GM10266 (cell line): ENCODE measurements around the gene CLIP1.

Experiments
- DNase-seq: peaks from one replicate; pipeline ENCODE4 v3.0.0; 2012; ENCODE audit errors: extremely low spot score
- CTCF ChIP-seq: IDR thresholded peaks from 2 replicates; pipeline ENCODE4 v1.5.1; 2012; ENCODE audit warnings: mild to moderate bottlenecking, low read depth; ENCODE audit not compliant: control insufficient read depth, insufficient read depth; ENCODE audit errors: missing control alignments

The CLIP1 gene

GRCh38 chr12:122333142-122334087 is 89.1 kb downstream of the CLIP1 start:
- DNase-seq: no peak
- no peak for TF ChIP-seq CTCF

GRCh38 chr12:122327494-122328385 is 94.7 kb downstream of the CLIP1 start:
- DNase-seq: no peak
- no peak for TF ChIP-seq CTCF

- no peak for DNase-seq
- no peak for TF ChIP-seq CTCF
Observed at GRCh38 chr12:122327014-122327413, 95.5 kb downstream of the CLIP1 start.

GRCh38 chr12:122326586-122326985 is 95.9 kb downstream of the CLIP1 start:
- DNase-seq: no peak
- no peak for TF ChIP-seq CTCF

- TF ChIP-seq CTCF: no peak
- DNase-seq: no peak
Observed at GRCh38 chr12:122323311-122324019, 99.0 kb downstream of the CLIP1 start.

- no peak for TF ChIP-seq CTCF
- no peak for DNase-seq
Observed at GRCh38 chr12:122322501-122322900, 100.0 kb downstream of the CLIP1 start.
